Activated CD8-positive, alpha-beta memory T cell treated with anti-CD3 and anti-CD28 coated beads for 4 hours (primary cell): ENCODE results near the gene C1QTNF5.

Experiments
- DNase-seq, 2 donors: peaks; one replicate each; pipeline ENCODE4 v3.0.0-alpha.2; 2020; ENCODE audit warnings: low read depth in 2 of 2

Gene C1QTNF5

DNA sequence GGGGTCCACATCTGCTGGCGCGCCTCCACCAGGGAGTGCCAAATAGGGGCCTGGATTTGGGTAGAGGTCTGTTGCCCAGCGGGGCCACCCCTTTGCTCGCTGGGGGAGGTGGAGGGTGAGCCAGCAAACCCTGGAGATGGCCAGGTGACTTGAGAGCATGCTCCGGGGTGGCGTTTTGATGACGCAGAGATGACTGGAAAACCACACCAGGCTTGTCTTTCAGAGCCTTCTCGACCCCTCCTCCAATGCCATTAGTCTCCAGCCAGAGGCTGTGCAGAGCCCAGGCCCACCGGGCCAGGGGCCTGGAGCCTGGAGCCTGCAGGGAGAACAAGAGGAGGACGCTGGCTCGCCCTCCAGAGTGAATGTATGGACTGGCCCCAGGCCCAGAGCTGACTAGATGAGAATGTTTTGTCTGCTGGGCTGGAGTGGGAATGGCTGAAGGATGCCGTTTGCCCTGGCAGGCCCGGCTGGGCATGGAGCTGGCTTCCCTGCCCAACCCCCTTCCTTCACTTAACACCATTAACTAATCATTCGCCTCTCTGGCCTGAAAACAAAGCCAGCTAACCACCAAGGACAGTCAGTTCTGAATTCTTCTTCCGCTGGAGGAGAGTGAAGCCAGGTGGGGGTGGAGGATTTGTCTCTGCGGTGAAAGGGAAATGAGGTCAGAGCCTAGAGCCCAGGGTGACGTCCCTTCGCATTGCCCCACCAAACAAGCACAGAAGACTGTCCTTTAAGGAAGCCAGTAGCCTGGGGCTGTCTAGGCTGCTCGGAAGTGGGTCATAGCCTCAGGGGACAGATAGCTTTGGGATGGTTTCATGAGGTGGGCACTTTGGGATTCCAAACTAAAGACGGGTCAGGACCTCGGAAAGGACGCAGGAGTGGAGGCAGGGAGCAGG, 22.2 kb downstream of the C1QTNF5 start:
- DNase-seq = no peak

DNA sequence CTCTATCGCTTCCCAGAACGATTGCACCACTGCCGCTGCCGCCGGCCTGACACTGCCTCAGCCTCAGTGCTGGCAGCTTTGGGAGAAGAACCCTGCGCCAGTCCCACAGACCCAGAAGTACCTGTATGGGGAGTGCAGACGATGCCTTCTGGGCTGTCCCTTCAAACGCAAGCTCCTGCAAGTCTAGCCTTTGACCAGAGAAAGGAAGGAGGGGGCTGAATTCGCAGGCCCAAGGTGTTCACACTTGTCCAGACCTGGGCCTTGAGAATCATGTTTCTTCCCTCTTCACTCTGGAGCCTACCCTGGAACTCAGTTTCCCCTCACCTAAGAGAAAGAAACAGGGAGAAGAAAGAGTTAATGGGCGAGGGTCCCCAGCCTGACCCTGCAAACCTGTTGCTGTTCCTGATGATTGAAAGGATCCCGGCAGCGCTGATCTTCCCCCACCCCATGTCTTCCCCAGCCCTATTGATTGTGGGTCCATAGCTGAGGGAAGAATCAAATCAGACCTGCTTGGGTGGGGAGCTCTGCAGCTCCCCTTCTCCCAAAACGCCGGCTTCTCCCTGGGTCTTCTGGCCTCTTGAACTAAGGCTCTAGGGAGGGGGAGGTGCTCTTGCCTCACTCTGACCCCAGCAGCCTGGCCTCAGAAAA, 23.0 kb downstream of the C1QTNF5 start:
- DNase-seq = no peak

DNA sequence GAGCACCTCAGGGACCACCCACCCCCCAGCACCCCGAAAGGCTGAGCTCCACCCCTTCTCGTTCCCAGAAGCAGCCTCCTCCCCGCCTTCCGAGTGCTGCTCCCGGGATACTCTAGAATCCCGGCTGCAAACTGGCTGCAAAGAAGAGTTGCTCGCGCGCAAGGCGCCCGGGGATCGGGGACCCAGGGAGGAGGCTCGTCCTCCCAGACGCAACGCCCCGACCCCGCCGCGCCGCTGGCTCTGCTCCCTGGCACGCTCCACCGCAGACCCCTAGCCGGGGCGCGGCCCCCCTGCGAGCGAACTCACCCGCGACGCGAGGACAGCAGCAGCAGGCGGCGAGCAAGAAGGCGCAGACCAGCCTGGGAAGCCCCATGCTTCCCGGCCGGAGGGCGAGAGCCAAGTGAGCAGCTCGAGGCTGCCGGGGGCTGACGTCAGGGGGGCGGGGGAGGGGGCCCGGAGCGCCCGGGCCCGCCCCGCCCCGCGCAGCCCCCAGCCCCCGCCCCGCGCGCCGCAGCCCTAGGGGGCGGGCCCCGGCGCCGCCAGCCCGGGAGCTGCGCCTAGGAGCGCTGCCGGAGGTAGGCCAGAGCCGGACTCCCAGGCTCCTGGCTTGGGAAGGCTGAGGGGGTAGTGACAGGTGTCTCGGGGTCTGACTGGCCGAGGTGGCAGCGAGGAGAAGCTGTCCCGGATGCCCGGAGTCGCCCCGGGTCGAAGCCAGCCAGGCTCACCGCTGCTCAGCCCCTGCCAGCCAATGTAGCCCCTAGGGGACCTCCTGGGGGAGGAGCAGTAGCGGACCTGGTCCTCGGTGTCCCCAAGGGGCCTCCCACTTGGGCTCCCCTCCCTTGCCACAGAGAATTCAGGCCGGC, 23.7 kb downstream of the C1QTNF5 start, which contains the start of gene MCAM:
Gene MCAM (minus strand): TSS at position 402 of the 863 bp plus-strand sequence. CDS start 29 bp downstream, at position 373.
- no peak for DNase-seq

DNA sequence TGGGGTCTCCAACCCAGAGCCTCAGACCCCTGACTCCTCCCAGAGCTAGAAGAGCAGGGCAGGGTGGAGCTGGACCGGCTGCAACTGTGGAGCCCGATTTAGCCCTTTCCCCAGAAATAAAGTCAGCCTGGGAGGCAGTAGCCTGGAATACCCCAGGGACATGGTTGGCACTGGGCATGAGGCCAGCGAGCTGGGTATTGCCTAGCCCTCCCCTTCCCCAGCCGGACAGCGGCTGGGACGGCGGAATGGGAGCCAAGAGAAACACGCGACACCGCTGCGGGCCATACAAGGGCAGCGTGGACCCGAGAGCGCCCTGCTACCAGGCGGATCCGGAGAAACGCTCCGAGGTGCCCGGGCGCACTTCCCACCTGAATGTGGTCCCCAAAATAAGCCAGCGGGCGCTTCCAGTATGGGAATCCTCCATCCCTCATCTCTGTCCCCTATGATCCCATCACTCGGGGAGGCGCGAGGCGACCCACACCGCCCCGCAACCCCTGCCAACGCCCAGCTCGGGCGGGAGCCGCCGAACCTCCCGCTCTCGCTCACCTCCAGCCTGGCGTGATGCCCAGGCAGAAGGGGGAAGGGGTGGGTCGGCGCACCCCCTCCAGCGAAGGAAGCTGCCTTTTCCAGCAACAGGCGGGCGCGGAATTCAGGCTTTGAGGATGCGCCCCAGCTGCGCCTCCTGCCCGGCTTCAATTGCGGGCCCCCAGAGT, 24.5 kb downstream of the C1QTNF5 start:
- DNase-seq = no peak

DNA sequence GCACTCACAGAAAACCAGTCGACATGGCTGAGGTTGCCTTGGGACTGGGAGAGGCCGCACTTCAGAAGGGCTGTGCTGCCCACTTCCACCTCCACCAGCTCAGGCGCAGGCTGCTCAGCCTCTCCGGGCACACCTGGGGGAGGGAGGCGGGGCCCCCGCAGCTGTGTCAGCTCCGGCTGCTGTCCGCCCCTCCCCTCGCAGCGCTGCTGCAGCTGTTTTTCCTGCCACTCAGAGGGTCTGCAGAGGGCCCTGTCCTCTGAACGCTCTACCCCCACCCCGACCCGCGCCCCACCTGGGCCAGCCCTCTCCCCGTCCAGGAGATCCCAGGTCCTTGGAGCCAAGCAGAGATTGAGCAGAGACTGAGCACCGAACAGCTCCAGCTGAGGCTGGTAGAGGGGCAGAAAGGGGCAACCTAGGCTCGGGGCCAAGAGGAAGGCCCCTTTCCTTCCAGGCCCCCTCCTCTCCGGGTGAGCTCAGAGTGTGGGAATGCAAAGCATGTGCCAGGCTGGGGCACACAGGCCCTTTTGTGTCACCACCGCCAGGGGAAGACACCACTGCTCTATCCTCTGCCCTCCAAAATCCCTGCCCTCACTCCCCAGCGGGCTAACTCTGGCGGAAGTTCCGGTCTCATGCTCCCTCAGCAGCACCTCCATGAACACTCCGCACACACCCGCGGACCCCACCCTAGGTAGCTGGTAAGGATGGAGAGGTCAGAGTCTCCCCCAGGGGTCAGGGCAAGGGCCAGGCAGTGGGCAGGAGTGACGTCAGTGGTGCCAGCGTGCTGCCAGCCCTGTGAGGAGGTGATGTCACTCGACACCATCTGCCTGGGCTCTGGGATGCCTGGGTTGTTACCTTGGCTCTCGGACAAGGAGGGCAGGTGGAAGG, 25.3 kb downstream of the C1QTNF5 start:
- peak in 1 of 2 donors; percentile 30 for DNase-seq

DNA sequence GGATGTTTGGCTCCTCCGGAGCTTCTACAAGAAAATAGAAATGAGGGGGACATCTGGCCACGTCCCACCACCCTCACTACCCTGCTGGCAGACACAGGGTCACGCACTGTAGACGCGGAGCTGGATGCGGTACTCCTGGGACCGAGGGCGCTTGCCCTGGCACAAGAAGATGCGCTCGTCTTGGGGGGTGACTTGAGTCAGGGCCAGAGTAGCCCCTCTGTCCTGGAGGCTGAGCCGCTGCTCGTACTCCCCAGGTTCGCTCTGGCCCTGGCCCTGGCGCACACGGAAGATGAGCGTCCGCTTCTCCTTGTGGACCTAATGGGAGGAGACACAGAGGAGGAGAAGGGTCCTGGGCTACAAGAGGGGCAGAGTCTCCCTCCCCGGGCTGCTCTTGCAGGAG, 26.0 kb downstream of the C1QTNF5 start:
- DNase-seq = no peak

DNA sequence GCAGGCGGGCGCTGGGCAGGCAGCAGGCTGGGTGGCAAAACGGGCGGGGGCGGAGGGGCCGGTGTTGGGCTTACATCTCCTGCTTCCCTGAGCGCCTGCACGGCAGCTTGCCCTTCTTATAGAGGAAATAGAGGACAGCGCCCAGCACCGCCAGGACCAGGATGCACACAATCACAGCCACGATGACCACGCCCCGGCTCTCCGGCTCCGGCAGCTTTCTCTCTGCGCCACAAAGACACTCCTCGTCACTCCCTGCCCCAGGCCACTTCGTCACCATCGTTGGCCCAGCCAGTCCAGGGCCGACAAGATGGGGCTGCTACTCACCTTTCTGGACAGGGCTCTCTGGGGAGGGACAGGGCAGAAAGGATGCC, 30.0 kb downstream of the C1QTNF5 start:
- no peak for DNase-seq

DNA sequence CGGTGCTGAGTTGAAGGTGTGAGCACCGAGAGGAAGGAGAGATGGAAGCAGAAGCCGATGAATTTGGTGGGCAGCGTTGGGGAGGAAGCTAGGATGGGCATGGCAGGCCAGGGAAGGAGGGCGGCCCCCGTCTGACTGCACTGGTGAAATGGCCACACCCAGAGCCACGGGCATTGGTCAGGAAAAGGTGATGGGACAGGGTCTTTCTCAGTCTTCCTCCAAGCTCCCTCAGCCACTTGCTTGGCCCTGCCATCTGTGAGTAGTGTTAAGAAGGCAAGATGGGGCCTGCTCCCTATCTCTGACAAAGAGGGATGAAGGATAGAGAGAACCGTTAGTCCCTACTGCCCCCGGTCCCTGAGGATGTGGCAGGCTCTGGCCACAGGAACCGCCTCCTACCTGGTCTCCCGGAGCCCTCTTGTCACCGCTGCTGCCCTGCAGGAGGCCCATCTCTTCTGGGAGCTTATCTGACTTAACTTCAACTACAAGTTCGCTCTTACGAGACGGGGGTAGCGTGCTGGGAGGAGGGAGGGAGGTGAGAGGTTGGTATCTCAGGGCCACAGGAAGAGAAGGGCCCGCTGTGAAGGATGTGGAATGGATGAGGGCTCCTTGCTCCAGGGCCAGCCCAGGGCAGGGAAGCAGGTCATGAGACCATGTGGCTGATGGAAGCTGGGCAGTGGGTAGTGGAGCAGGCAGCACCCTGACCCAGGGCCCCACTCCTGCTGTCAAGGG, 30.6 kb downstream of the C1QTNF5 start:
- no peak for DNase-seq

DNA sequence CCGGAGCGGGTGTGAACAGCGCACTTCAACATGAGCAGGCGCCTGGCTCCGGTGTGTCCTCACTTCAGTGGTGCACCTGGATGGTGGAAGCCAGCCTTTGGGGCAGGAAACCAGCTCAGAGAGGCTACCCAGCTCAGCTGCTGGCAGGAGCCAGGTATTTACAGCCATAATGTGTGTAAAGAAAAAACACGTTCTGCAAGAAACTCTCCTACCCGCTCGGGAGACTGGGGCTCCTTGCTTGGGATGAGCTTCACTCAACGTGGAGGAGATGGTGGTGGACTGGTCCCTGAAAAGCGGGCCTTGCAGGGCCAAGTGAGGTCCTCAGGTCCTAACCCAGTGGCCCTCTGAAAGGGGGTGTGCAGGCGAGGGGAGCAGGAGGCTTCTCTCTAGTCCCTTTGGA, 31.3 kb downstream of the C1QTNF5 start:
- DNase-seq = no peak

DNA sequence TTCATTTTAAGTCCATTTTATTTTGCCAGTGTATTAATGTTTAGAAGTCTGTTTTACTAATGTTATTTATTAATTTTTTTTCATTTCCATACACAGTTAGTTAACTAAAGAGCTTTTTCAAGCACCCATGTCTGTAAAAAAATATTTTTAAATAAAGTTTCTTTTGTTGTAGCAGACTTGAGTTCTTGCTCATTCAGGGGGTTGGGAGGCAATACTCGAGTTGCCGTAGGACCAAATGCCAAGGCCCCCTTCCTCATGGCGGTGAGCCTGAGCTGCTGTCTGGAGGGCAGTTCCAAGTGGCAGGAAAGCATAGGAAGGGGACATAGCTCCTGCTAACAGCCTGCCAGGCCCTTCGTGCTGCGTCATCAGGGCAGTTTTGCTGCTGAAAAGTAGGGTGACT, 32.7 kb downstream of the C1QTNF5 start:
- no peak for DNase-seq

DNA sequence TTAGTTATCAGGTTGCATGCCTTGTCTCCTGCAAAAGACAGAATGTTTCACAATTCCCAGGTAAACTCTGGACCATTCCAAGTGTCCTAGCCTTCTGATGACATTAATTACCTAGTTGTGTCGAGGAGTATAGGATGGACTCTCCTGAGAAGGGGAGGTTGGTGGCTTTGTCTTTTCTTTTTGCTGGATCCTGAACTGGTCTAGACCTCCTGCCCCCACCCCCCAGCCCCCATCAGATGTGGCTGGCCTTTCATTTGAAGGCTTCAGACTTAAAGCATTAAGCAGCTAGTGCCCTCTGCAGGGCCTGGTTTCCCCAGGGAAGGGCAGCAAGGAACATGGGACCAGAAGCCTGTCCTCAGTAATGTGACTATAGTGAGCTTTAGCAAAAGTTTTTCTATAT, 33.5 kb downstream of the C1QTNF5 start:
- DNase-seq = no peak

DNA sequence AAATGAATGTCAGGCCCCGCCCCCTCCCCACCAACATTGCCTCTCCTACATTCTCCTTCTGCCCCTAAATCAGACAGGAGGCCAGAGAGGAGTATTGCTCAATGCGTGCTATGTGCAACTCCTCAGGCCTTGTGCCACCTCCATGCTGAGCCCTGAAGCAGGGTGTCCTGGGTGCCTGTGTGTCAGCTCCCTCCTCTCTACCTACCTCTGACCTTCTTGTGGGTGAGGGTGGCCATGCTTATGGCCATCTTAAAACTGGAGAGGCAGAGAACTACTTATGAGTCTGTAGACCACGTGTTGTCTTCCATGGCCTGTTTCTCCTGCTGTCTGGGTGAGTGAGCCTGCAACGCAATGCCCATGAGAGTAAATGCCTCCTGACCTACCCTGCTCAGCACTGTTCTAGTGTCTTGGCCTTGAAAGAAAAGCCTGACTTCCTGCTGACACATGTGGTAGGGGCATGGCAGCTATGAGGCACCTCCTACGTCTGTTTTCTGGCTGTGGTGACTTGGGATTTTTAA, 34.3 kb downstream of the C1QTNF5 start:
- no peak for DNase-seq

DNA sequence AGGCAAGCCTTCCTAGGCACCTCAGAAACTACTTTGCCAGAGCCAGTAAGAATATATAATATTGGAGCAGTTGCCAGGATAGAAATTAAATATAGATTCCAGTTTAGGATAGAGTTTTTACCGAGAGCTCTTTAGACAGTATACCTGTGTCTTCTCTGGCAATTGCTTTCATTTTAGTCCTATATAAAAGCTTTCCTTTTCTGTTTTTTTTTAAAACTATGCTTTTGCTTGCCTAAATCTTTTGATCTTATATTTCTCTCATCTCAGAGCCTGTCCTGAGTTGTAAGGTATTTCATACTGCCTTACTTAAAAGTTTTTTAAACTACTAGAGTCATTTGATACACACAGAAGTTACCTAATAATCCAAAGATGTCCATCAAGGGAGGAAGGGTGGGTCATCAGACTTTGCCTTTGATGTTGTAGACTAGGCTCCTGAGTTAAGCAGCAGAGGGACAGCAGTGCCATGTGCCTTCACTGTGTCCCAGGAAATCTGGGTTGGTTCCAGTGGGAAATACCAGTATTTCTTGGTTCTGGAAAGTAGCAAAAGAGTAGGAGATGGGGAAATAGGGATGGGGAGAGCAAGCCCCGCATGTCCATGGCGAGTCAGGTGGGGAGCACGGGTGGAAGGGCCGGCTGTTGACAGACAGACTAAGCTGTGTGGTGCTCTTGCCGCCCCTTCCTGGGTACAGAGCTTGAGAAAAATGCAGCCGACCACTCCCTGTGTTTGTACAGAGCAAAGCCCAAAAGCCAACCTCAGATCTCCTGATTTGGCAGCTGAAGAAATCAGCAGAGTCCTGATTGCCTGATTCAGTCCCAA, 34.9 kb downstream of the C1QTNF5 start:
- no peak for DNase-seq

DNA sequence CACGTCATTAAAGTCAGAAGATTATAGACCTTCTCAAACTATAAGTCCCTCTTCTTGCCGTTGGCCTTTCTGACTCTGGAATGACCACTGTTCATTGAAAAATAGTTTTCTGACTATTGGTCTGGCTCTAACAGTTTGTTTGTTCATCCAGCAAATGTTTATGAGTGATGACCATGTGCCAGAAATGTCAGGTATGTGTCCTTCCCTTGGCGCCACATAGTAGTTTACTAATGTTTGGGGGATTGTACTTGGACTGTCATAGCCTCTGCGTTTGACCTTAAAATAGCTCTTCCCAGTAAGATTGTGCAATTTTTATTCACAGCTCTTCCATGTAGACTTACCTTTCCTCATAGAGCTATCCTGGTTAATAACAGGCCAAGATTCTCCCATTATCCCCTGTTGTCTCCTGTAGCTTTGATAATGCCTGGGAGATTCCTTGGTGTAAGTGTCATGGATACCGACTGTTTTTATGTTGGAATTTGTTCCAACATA, 37.4 kb downstream of the C1QTNF5 start:
- no peak for DNase-seq

DNA sequence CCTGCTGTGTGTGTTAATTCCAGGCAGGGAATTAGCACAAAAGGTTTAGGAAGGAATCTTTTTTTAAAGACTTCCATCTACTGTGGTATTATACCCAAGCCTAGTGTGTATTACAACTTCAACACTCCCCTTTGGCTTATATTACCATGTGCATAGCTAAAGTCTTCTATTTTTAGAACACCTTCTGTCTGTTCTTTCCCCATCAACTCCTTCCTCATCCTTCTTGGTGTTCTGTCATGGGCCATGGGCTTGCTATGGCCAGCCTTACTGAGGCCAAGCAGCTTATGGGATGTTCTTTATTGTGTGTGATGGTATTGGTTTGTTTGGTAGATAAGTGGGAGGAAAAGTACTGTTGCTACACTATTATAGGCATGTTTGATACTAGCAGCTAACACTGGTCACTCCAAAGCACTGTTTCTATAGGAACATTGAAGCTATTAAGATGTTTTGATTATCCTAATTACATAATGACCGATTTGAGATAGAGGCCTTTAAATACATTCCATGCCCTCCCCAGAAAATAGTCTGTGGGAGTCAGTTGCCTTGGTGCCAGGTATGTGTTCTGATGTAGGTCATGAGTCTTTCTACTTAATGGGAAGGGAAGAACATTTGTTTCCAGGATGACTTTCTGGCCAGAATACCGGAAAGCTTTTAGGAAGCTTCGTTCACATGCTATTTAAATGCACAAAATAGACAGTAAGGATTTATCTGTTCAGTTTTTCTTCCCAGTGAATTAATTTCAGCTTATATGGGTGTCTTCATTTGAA, 40.3 kb downstream of the C1QTNF5 start:
- no peak for DNase-seq

DNA sequence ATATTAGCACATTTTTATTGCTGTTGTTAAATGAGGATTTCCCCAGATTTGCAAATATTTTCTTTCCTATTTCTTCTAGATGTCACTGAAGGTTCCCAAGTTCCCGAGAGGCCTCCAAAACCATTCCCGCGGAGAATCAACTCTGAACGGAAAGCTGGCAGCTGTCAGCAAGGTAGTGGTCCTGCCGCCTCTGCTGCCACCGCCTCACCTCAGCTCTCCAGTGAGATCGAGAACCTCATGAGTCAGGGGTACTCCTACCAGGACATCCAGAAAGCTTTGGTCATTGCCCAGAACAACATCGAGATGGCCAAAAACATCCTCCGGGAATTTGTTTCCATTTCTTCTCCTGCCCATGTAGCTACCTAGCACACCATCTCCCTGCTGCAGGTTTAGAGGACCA, 41.3 kb downstream of the C1QTNF5 start:
- no peak for DNase-seq

DNA sequence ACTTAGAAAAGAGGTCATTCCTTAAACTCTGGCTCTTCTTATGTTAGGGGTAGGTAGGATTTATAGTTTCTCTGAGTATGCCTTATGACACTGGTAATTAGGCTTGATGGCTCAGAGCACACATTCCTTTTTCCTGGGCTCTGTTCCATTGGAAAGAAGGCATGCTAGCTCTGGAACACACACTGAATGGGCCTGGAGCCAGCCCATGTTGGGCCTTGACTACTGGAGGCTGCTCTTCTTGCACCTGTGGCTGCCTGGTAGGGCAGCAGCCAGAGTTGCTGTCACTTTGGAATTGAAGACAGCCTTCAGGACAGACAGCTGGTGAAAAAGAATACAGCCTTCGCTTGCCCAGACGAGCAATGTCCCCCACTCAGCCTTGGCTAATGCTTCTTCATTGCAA, 42.0 kb downstream of the C1QTNF5 start:
- no peak for DNase-seq

DNA sequence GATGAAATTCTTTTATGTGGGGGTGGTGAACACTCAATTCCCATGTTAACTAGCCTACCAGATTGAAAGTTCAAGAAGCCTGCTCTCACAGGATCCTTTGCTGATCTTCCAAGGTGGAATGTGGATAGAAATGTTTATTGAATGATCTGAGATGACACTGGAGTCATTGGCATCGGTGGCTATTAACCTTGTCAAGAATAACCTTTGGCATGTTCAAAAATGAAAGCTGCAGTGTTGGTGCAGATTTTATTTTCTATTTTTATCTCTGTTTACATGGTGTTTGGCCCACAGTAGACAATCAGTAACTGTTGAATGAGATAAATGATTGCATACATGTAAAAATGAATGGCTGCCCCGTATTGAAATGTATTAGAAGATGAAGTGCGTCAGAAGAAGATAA, 42.7 kb downstream of the C1QTNF5 start:
- DNase-seq = no peak
